CD1c-positive myeloid dendritic cell (primary cell): ENCODE results near the gene TRAF3IP3.

Experiments used
- DNase-seq: peaks from one replicate; pipeline ENCODE4 v3.0.0-alpha.2; 2016; ENCODE audit errors: extremely low spot score

Gene TRAF3IP3

DNA sequence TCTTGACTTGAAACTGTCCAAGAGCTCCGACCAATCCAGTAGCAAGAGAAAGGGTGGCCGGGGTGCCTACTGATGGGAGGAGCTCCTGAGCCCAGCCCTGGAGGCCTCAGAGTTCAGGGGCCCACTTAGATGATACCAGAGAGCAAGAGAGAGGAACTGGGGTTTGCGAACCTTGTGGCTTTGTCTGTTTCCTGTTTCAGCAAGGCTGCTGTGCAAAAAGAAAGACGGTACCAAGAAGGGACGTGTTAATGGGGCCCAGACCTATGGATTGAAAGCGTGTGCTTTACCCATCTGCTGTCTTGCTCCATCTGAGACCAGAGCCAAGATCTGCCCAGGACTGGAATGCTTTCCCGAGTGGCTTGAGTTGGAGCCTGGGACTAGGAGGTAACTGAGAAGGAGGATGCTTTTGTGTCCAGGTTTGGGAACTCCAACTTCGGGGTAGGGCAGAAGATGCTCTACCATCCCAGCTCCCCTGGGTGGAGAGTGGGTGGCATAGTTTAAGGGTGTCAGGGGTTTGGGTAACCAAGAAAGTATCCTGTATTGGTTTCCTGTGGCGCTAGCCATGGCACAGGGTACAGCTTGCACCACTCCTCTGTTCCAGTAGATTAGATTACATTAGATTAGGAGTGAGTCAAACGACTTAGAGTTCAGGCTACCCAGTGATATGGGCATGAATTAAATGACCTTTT lies at the start of gene TRAF3IP3:
Gene TRAF3IP3, plus strand, starts transcription at position 128 of the 689 bp plus-strand sequence. CDS start 3,987 bp downstream, outside the sequence.
- DNase-seq: peak; percentile 81

DNA sequence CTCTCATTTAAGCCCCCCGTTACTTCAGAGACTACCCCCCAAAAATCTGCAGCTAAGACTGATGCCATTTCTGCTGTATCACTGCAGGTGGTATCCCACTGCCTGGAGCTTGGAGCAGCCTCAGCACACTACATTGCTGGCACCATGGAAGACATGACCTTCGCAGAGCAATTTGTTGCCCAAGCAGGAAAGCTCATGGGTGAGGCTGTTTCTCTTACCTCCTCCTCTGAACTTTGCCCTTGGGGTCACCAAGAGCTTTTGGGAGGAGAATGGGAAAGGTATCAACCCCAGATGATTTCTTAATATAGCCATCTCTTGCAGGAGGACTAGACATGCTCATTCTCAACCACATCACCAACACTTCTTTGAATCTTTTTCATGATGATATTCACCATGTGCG lies 49.2 kb upstream of the TRAF3IP3 start:
- no peak for DNase-seq

DNA sequence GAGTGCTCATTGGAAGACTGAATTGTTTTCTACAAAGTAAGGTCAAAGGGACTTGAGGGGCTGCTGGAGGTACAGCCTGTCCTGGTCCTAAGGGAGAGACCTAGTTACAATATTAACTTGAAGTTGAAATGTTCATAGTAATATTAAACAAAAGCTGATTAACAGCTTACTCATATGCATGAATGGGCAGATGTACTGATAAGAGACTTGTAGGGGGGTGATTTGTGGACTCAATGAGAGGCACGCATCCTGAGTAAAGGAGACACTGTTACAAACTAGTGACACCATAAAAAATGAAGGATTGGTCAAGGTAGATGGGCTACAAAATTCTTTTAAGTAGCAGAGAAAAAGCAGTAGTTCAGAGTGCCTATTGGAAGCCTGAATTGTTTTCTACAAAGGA lies 48.5 kb upstream of the TRAF3IP3 start:
- no peak for DNase-seq

DNA sequence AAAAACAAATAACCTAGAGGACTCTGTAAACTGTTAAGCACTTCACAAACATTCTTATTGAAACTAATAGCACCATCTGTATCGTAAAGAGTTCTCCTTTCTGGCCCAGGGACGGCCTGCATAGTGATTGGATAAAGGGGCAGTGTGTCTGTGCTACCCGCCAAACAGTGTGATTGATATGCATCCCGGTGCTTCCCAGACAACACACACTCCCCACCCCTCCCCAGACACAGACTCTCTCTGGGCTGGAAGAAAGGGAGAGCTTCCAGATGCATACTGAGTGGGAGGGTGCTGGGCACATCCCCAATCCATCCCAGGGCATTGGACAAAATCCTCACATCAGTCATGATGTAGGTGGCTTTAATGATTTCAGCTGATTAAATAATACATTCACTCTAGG lies 47.6 kb upstream of the TRAF3IP3 start:
- no peak for DNase-seq

DNA sequence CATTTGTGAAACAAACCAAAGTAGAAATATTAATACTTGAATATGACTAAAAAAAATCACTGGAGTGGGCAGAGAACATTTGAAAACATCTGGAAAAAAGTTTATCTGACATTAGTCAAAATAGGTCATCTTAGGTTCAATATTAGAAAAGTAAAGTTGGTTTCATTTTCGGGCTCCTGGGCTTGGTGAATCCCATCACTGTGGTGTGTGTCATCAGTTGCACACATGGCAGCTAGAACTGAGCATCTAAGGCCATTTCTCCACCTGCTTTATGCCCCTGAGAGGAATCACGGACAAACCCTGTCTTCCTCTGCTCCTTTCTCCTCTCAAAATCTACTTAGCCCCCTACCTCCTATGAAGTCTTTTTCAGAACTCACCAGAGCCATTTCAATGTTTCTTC lies 45.8 kb upstream of the TRAF3IP3 start:
- no peak for DNase-seq

DNA sequence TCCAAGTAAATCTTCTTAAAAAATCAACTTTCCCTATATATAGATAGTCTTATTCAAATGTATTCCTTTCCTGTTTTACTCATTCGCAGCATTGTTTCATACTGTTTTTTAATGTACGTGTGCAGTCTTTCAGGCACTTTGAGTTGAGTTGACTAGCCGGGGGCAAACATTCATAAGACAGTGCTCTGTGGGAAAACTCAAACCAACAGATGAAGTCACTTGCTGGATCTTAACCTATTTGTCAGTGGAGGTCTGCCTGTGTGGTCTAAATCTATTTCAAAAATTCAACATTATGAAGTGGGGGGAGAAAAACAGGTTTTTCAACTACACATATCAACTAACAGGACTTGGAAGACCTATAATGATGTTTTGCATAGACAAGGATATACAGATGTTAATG lies 45.0 kb upstream of the TRAF3IP3 start:
- DNase-seq: no peak

- no peak for DNase-seq
Measured at GRCh38 chr1:209714338-209714737, 41.5 kb upstream of the TRAF3IP3 start.

DNA sequence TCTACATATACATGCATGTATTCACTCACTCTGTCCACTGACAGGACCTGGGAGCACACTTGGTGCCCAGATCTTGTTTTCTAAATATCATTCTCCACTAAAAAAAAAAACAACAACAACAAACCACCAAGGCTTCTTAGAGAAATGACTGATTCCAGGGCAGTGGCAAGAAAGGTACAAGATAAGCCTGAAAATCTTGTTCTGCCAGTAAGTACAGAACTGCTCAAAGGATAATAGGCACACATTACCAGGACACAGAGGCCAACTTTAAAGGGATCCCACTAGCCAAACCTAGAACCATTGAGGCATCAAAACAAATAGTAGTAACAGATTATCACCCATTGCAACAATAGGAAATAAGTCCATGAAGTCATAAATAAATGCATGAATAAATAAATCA lies 40.5 kb upstream of the TRAF3IP3 start:
- DNase-seq: no peak

GRCh38 chr1:209717818-209718217 lies 38.0 kb upstream of the TRAF3IP3 start:
- DNase-seq: no peak

DNA sequence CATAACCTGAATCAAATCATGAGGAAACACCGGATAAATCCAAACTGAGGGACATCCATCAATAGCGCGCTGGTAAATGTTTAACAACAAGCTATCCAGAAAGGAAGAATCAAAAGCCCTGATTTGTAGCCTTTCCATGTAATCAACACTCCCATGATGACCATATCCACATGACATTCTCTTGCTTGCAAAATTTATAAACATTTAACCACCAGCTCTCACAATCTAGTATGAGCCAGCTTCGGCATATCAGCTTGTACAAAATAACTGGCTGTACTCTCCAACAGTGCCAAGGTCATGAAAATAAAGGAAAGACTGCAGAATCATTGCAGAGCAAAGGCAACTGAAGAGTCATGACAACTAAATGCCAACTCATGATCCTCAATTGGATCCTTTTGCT lies 35.5 kb upstream of the TRAF3IP3 start:
- DNase-seq: no peak

DNA sequence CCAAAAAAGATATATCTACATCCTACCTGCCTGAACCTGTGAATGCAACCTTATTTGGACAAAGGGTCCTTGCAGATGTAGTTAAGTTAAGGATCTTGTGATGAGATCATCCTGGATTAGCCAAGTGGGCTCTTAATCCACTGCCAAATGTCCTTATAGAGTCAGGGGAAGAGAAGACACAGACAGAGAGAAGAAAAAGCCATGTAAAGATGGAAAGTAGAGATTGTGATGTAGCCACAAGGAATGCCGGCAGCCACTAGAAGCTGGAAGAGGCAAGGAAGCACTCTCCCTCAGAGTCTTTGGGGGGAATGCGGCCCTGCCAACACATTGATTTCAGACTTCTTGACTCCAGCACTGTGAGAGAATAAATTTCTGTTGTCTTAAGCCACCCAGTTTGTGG lies 35.0 kb upstream of the TRAF3IP3 start:
- DNase-seq: no peak

DNA sequence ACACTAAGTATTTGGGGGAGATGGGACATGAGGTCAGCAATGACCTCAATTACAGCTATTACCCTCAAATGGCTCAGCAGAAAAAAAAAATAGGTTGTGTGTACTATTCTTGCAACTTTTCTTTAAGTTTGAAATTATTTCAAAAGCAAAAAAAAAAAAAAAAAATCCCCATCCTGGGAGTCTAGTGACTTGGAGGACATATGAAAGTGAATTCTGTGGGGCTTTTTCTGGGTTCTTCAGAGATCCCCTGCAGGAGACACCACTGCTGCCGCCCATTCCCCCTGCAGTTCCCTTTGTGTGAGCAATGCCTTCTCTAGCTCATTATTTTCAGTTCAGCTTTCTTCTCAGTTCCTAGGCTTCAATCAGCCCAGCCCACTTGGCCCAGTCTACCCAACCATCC lies 34.5 kb upstream of the TRAF3IP3 start:
- DNase-seq: peak; percentile 46

- no peak for DNase-seq
Measured at GRCh38 chr1:209723265-209723664, 32.6 kb upstream of the TRAF3IP3 start.

DNA sequence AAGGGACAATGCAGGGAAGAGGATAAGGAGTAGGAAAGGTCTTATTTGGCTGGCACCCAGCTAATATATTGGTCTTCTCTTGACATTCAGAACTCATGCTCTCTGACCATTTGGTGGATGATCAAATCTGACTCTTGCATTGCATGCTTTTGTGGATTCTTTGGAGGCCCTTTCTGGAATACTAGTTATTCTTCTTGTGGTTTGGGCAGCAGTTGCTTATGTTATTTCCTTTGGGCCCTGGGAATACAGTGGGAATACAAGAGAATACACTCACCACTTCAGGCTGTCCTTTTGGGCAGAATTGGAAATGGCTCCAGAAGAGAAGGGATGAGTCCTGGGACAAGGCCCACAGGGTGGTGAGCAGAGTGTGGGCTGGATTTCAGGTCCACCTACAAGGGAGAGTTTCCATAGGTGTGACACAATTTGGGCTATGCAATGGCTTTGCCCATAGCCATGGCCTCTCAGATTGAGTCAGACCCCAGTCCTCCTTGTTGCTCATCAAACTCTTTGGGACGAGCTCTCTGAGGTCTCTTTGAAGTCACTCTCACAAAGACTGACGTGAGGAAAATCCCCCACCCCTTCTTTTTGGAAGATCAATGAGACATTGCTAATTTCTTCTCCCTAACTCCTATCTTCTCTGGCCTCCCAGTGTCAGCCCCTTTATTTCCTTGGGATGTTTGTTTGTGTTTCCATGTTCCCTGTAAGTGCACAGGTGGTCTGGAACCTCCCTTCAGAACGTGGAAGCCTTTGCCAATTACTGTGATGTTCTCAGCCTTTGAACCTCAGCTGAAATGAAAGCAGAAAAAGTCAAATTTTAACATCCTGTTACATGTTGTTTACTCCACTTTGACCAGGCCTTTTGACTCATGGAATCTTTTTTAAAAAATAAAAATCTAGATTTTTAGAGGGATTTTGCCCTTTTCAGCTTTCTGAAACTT lies 31.8 kb upstream of the TRAF3IP3 start:
- DNase-seq: no peak

GRCh38 chr1:209727286-209727685 lies 28.6 kb upstream of the TRAF3IP3 start:
- no peak for DNase-seq

GRCh38 chr1:209727785-209728184 lies 28.1 kb upstream of the TRAF3IP3 start:
- DNase-seq: no peak

DNA sequence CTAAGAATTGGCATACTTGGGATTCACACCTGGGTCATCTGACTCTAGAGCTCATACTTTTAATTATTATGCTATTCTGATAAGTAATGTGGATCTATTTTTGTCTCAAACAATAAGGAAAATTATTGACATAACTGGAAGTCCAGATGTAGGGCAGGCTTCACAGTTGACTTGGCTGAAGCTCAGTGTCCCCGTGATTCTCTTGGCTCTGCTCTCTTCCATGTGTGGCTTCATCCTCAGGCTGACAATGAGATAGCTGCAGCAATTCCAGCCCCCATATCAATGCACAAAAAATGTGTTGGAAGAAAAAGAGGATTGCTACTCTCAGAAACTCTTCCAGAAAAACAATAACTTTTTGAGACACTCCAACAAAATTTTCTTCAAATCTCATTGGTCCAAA lies 27.4 kb upstream of the TRAF3IP3 start:
- DNase-seq: no peak

GRCh38 chr1:209729436-209729835 lies 26.4 kb upstream of the TRAF3IP3 start:
- DNase-seq: no peak

GRCh38 chr1:209732725-209733124 lies 23.1 kb upstream of the TRAF3IP3 start:
- DNase-seq: no peak

DNA sequence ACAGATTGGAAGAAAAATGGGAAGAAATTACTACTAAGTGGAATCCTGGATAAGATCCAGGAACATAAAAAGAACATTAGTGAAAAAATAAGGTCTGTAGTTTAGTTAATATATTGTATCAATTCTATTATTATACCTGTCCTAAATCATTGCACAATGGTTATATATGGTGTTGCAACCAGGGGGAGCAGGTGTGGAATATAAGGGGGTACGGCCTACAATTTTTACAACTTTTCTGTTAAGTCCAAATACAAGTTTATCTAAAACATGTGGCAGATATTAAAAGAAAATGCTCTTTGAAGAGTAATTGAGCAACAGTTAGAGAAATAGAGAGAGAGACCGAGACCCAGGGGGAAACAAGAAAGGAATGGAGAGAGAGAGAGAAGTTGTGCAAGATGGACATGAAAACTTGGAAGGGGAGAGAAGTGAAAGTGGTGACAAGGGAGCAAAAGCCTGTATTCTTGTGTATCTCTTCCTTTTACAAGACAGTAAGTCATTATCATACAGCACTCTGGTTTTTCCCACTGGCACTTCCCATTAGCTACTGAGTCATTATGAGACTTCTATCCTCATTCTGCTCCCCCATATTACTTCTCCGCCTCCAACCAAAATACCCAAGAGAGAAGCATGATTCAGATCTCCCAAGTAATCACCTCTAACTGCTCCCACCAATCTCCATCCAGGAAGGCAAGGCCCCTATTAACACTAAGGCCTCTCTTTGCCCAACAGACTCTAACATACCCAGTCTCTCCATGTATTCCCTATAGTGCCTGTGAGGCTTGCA lies 22.3 kb upstream of the TRAF3IP3 start:
- DNase-seq: peak; percentile 89

- peak; percentile 75 for DNase-seq
Measured at GRCh38 chr1:209736490-209737117, 19.2 kb upstream of the TRAF3IP3 start.

- no peak for DNase-seq
Measured at GRCh38 chr1:209737118-209737505, 18.7 kb upstream of the TRAF3IP3 start.
